Adrenal gland (tissue), 5 donors: ENCODE measurements around the gene MAN1A1.

Experiments used
- POLR2A ChIP-seq, 2 donors: fragments of 450-650 bp; IDR thresholded peaks; one replicate each; pipeline ENCODE4 v1.6.1; 2017; ENCODE audit warnings: antibody characterized with exemption in 2 of 2, mild to moderate bottlenecking in 2 of 2, moderate library complexity in 1 of 2
- TF ChIP-seq, protein P1 (sequence below), 6 experiments: fragments of 450-650 bp in 4 of 6; fragments of 200-600 bp in 2 of 6; sonication (generic) in 1 of 6; IDR thresholded peaks; 1 replicate in 5 of 6; 2 replicates in 1 of 6; pipeline versions ENCODE4 v1.5.1 to v1.8.0; 2016 to 2021; ENCODE audit warnings: antibody characterized with exemption in 6 of 6, mild to moderate bottlenecking in 2 of 6, moderate library complexity in 1 of 6
- donor health status: DM: no; HTN: no; CAD: no.

DNA sequence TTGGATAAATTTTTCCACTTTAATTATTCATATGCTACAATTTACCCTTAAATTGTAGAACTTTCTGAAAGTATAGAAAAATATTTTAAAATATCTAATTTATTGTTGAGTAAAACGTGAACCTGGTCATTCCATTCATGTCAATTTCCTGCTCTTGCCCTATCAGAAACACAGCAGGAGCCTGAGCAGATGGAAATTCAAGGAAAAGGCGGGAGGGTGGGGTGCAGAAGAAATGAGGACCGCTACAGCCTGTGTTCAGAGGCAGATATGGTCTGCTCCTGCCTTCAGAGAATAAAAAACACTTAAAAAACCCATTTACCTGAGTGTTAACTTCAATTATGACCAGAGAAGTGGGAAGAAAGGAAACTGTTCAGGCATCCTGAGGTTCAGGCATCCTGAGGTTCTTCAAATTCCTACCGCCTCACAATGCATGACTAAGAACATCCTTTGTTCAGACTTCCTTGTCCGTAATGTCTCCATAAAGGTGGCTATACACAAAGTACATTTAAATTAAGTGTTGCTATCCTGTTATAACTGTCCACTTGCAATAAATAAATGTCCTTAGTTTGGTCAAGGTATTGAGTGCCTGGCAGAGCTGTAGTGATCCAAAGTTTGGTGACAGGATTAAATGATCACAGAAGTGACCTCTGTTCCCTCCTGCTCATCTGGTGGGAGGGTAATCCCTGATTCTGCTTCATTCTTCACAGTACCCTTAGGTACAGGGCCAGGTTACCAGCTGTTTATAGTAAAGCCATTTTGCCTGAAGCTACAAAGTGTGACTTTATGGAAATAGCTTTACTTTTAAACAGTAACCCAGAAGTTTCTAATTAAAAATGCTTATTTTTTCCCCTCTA is 109.1 kb downstream of the MAN1A1 start:
- TF ChIP-seq POLR2A (IDR thresholded peaks at IDR 0.05), result no peak
- TF ChIP-seq, protein P1, sequence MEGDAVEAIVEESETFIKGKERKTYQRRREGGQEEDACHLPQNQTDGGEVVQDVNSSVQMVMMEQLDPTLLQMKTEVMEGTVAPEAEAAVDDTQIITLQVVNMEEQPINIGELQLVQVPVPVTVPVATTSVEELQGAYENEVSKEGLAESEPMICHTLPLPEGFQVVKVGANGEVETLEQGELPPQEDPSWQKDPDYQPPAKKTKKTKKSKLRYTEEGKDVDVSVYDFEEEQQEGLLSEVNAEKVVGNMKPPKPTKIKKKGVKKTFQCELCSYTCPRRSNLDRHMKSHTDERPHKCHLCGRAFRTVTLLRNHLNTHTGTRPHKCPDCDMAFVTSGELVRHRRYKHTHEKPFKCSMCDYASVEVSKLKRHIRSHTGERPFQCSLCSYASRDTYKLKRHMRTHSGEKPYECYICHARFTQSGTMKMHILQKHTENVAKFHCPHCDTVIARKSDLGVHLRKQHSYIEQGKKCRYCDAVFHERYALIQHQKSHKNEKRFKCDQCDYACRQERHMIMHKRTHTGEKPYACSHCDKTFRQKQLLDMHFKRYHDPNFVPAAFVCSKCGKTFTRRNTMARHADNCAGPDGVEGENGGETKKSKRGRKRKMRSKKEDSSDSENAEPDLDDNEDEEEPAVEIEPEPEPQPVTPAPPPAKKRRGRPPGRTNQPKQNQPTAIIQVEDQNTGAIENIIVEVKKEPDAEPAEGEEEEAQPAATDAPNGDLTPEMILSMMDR (IDR thresholded peaks at IDR 0.05), result no peak
